GM18868 (cell line): ENCODE data around the gene MPPED1.

ENCODE experiments used
- ATAC-seq: cut with Tn5 transposase; IDR thresholded peaks from one replicate; pipeline ENCODE4 v1.9.1; 2021; ENCODE audit warnings: mild to moderate bottlenecking, moderate library complexity; ENCODE audit not compliant: unreplicated experiment

Gene MPPED1

GRCh38 chr22:43409800-43410199 lies 2.0 kb upstream of the MPPED1 start:
- no peak for ATAC-seq

GRCh38 chr22:43411040-43411868 lies 560 bp upstream of the MPPED1 start:
- ATAC-seq = no peak

- no peak for ATAC-seq
Measured at GRCh38 chr22:43412808-43413795, 1.3 kb downstream of the MPPED1 start.

- ATAC-seq = no peak
Measured at GRCh38 chr22:43413826-43414225, 2.0 kb downstream of the MPPED1 start.

GRCh38 chr22:43415681-43416080 lies 3.9 kb downstream of the MPPED1 start:
- no peak for ATAC-seq

GRCh38 chr22:43417555-43417954 lies 5.7 kb downstream of the MPPED1 start:
- ATAC-seq = no peak

- ATAC-seq = no peak
Measured at GRCh38 chr22:43418079-43418825, 6.4 kb downstream of the MPPED1 start.

GRCh38 chr22:43419371-43420080 lies 7.7 kb downstream of the MPPED1 start:
- ATAC-seq = no peak

- no peak for ATAC-seq
Measured at GRCh38 chr22:43421046-43421665, 9.3 kb downstream of the MPPED1 start.

GRCh38 chr22:43421914-43422615 lies 10.3 kb downstream of the MPPED1 start:
- ATAC-seq = no peak

- no peak for ATAC-seq
Measured at GRCh38 chr22:43423046-43423445, 11.2 kb downstream of the MPPED1 start.

GRCh38 chr22:43424201-43424600 lies 12.4 kb downstream of the MPPED1 start:
- no peak for ATAC-seq

- no peak for ATAC-seq
Measured at GRCh38 chr22:43424666-43425630, 13.1 kb downstream of the MPPED1 start.

- ATAC-seq = no peak
Measured at GRCh38 chr22:43425976-43426785, 14.4 kb downstream of the MPPED1 start.

- ATAC-seq = no peak
Measured at GRCh38 chr22:43426816-43427215, 15.0 kb downstream of the MPPED1 start.

GRCh38 chr22:43427296-43428004 lies 15.6 kb downstream of the MPPED1 start:
- no peak for ATAC-seq

GRCh38 chr22:43428005-43428485 lies 16.2 kb downstream of the MPPED1 start:
- ATAC-seq = no peak
